ENCODE data around the gene CEP104. TPM values are rescaled to one million over a fixed set of nuclear protein-coding genes. Genes with fewer than 3 reads are reported as not detected.

Gene CEP104
- total RNA-seq, 1 experiment from 2014 or later, result 34.5 TPM

GRCh38 chr1:3847081-3847480, 9.9 kb downstream of the CEP104 start:
- H3K36me3 Mint-ChIP-seq (ENCODE audit: insufficient read depth in 1 of 3, low read depth in 3 of 3), result peaks cover 8 to 39% (median 38%) of the 10 kb centered on the region in 3 experiments
- H4K20me1 ChIP-seq (ENCODE audit: control insufficient read depth, insufficient read depth, insufficient read length), result no peaks in the 10 kb centered on the region
- no CpG with 5 or more reads among the region's 6 CpGs for WGBS (ENCODE audit: extremely low coverage, insufficient read length, low lambda C conversion rate)
- H4K91ac ChIP-seq (ENCODE audit: insufficient read length, low read depth, low read length), result no peak overlapping the region
- no peaks in the 10 kb centered on the region for H3K9me3 ChIP-seq (ENCODE audit: control insufficient read depth, low read depth, low read length)
- no peak overlapping the region for H2BK12ac ChIP-seq (ENCODE audit: insufficient read length, low read depth, low read length)
- H3K27me3 ChIP-seq (ENCODE audit: insufficient read depth, low read length), result no peaks in the 10 kb centered on the region
- no peak overlapping the region for H3K14ac ChIP-seq (ENCODE audit: insufficient read depth, low read length)
- no peak overlapping the region for H3K27ac Mint-ChIP-seq
- H4K8ac ChIP-seq (replicated peaks; ENCODE audit: insufficient read length, low read depth, low read length), result no peak overlapping the region
- no peak overlapping the region for H2BK15ac ChIP-seq (ENCODE audit: low read depth, low read length)
- H2AFZ ChIP-seq (ENCODE audit: low read length), result no peak overlapping the region
- no peak overlapping the region for H4K5ac ChIP-seq (ENCODE audit: insufficient read length, low read depth, low read length)
- no peaks in the 10 kb centered on the region for H3K23me2 ChIP-seq (ENCODE audit: insufficient read length, low read depth, low read length, poor library complexity, severe bottlenecking)
- no peaks in the 10 kb centered on the region for H3K9me3 Mint-ChIP-seq
- H3K56ac ChIP-seq (ENCODE audit: insufficient read length, low read depth, low read length), result no peak overlapping the region
- H3K27ac ChIP-seq (ENCODE audit: insufficient read length, low read depth, low read length), result no peak overlapping the region
- TF ChIP-seq CTCF (conservative IDR thresholded peaks at IDR 0.05), result no peak
- no peak overlapping the region for H2AK5ac ChIP-seq (ENCODE audit: insufficient read length, low read length)
- no peak overlapping the region for H3T11ph ChIP-seq (ENCODE audit: low read length)
- H3K4me1 ChIP-seq (ENCODE audit: insufficient read depth, low read length), result no peaks in the 10 kb centered on the region
- H3K18ac ChIP-seq (ENCODE audit: insufficient read length, low read depth, low read length), result no peak overlapping the region
- no peaks in the 10 kb centered on the region for H3K79me1 ChIP-seq (ENCODE audit: insufficient read depth, low read depth, low read length, poor library complexity, severe bottlenecking)
- no peak overlapping the region for H2BK5ac ChIP-seq (ENCODE audit: insufficient read length, low read length)
- no peak overlapping the region for H3K4me3 Mint-ChIP-seq
- H2BK120ac ChIP-seq (ENCODE audit: low read depth, low read length, poor library complexity, severe bottlenecking), result no peak overlapping the region
- no peaks in the 10 kb centered on the region for H3K4me1 Mint-ChIP-seq
- no peak overlapping the region for H3K9ac ChIP-seq (ENCODE audit: extremely low read depth, insufficient read length, low read length)
- DNase-seq, result no peak
- no peak overlapping the region for H3K4me2 ChIP-seq (ENCODE audit: insufficient read depth, insufficient read length, low read length)
- no peak overlapping the region for H3K4ac ChIP-seq (ENCODE audit: low read depth, low read length)
- H2BK20ac ChIP-seq (ENCODE audit: low read depth, low read length, poor library complexity, severe bottlenecking), result no peak overlapping the region
- no peaks in the 10 kb centered on the region for H3K79me2 ChIP-seq (ENCODE audit: insufficient read depth, low read length)
- no peaks in the 10 kb centered on the region for H3K27me3 Mint-ChIP-seq (ENCODE audit: low read depth)
- no peak overlapping the region for H3K23ac ChIP-seq (ENCODE audit: insufficient read length, low read depth, low read length)

Measured in H9 (cell line).